Gastrocnemius medialis (tissue), 4 donors: ENCODE measurements around the gene PFKM.

Source experiments
- CTCF ChIP-seq, 5 experiments: fragments of 450-650 bp in 3 of 5; fragments of 200-600 bp in 2 of 5; sonication (generic) in 2 of 5; IDR thresholded peaks in 4 of 5; conservative IDR thresholded peaks in 1 of 5; 1 replicate in 4 of 5; 2 replicates in 1 of 5; pipeline ENCODE4 v1.5.1; 2016 to 2019; ENCODE audit warnings: antibody characterized with exemption in 5 of 5, mild to moderate bottlenecking in 3 of 5, moderate library complexity in 3 of 5
- POLR2A ChIP-seq, 2 donors: fragments of 450-650 bp; IDR thresholded peaks; one replicate each; pipeline ENCODE4 v1.6.1; 2017; ENCODE audit warnings: antibody characterized with exemption in 2 of 2, mild to moderate bottlenecking in 2 of 2, moderate library complexity in 2 of 2

- no peak for TF ChIP-seq CTCF (IDR thresholded peaks at IDR 0.05 in 4 of 5, conservative IDR thresholded peaks at IDR 0.05 in 1 of 5)
- TF ChIP-seq POLR2A (IDR thresholded peaks at IDR 0.05): no peak
Measured at GRCh38 chr12:48104531-48104930, 14.6 kb upstream of the PFKM start.
